Measurements from ENCODE around the gene ZMPSTE24. TPM values are rescaled to one million over a fixed set of nuclear protein-coding genes. Genes with fewer than 3 reads are reported as not detected.

Gene ZMPSTE24
- total RNA-seq, 1 donor from 2014 or later: 18.6 TPM

DNA sequence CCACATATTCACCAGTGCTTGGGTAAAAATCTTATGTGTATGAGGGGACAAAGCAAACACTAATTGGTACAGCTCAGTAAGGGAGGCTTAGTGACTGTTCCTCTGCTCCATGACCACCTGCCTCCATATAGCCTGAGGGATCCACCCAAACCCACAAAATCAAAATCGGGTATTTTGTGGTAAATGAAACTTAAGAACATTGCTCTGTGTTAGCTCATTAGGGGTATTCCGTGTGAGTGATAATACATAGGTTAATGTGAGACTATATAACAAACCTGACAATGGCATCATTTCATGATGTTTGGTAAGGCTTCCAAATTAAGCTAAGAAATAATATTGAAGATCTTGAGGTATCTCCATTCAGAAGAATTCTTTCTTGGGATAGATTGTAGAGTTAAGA is 33.3 kb downstream of the ZMPSTE24 start:
- Mint-ChIP-seq H3K4me3 (no peak overlapping the region), H3K27ac (no peak overlapping the region), H3K9me3 (no peaks in the 10 kb centered on the region), H3K4me1 (peaks cover 9% of the 10 kb centered on the region), H3K36me3 (ENCODE audit: low read depth) (peaks cover 59% of the 10 kb centered on the region), H3K27me3 (no peaks in the 10 kb centered on the region)
- POLR2A ChIA-PET: no interaction called here
- TF ChIP-seq, protein P1, sequence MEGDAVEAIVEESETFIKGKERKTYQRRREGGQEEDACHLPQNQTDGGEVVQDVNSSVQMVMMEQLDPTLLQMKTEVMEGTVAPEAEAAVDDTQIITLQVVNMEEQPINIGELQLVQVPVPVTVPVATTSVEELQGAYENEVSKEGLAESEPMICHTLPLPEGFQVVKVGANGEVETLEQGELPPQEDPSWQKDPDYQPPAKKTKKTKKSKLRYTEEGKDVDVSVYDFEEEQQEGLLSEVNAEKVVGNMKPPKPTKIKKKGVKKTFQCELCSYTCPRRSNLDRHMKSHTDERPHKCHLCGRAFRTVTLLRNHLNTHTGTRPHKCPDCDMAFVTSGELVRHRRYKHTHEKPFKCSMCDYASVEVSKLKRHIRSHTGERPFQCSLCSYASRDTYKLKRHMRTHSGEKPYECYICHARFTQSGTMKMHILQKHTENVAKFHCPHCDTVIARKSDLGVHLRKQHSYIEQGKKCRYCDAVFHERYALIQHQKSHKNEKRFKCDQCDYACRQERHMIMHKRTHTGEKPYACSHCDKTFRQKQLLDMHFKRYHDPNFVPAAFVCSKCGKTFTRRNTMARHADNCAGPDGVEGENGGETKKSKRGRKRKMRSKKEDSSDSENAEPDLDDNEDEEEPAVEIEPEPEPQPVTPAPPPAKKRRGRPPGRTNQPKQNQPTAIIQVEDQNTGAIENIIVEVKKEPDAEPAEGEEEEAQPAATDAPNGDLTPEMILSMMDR (IDR thresholded peaks at IDR 0.05): no peak
- no peak for DNase-seq
- intact Hi-C loops (cut with micrococcal nuclease): no loop called here
- CTCF ChIA-PET: no interaction called here
- no peak for ATAC-seq (ENCODE audit: low read depth)

DNA sequence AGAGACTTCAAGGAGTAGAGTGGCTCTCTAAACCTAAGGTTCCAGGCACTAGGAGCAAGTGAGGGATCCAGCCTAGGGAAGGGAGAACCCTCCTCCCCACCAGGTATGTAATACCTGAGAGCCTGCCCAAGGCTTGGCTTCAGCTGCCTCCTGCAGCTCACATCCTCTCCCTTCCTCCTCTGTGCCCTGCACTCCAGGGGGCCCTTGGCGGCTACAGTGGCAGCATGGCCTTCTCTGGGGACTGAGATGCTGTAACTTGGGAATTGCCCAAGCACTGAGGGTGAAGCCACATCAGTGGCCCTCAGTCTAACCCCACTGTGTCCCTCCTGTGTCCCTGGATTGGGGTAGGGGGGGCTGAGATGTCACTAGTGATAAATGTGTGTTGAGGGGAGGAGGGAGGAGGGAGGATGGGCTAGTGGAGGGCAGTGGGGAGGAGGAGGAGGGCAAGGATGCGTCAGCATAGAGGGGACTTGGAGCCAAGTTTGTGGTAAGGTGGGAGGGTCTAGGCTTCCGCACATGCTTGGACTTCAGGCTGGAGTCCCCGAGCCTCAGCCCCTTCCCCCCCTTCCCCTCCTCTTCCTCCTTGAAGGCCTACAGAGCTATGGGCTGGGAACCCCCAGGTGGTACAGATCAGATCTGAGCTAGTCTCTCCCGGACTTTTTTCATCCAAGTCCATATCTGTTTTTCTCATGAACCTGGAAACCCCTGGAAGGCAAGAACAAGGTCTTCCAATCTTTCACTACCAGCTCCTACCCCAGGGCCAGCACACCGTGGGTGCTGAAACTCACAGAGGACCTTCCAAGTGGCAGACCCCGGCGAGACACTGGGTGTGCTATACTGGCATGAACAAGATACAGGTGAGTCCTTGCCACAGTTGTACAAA is 41.6 kb downstream of the ZMPSTE24 start:
- ATAC-seq (ENCODE audit: low read depth) (no peak), DNase-seq (no peak)
- TF ChIP-seq, protein P1 (IDR thresholded peaks at IDR 0.05): no peak
- CTCF ChIA-PET: interaction anchor here (1.0 kb wide), 1 partner anchor 39 kb away, joined by 3 read pairs; no protein-coding TSS in a partner anchor
- H3K9me3 Mint-ChIP-seq: no peaks in the 10 kb centered on the region
- POLR2A ChIA-PET: no interaction called here
- peaks cover 3% of the 10 kb centered on the region for H3K36me3 Mint-ChIP-seq (ENCODE audit: low read depth)
- intact Hi-C loops (cut with micrococcal nuclease): no loop called here
- H3K27ac Mint-ChIP-seq: no peak overlapping the region
- peaks cover 2% of the 10 kb centered on the region for H3K4me1 Mint-ChIP-seq
- H3K27me3 Mint-ChIP-seq: no peaks in the 10 kb centered on the region
- H3K4me3 Mint-ChIP-seq: no peak overlapping the region

DNA sequence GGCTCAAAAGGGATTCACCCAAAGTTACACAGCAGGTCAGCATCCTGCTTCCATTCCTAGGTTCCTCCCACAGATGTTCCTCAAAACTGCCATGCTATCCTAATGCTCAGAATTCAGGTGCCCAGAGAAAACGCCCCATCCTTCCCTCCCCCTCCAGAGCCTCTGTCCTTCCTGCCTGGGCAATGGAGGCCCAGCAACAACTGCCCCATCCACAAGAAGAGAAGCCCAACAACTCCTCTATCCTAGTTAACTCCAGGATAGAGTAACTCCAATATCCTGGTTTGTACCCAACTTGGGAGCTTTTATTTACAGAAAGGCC is 42.2 kb downstream of the ZMPSTE24 start:
- peaks cover 3% of the 10 kb centered on the region for H3K36me3 Mint-ChIP-seq (ENCODE audit: low read depth)
- CTCF ChIA-PET: interaction anchor here (1.0 kb wide), 1 partner anchor 39 kb away, joined by 3 read pairs; no protein-coding TSS in a partner anchor
- no peaks in the 10 kb centered on the region for H3K4me1 Mint-ChIP-seq
- intact Hi-C loops (cut with micrococcal nuclease): no loop called here
- DNase-seq (no peak), ATAC-seq (ENCODE audit: low read depth) (no peak)
- TF ChIP-seq, protein P1 (IDR thresholded peaks at IDR 0.05): no peak
- no peaks in the 10 kb centered on the region for H3K27me3 Mint-ChIP-seq
- POLR2A ChIA-PET: no interaction called here
- no peaks in the 10 kb centered on the region for H3K9me3 Mint-ChIP-seq
- H3K27ac Mint-ChIP-seq: no peak overlapping the region
- H3K4me3 Mint-ChIP-seq: no peak overlapping the region

DNA sequence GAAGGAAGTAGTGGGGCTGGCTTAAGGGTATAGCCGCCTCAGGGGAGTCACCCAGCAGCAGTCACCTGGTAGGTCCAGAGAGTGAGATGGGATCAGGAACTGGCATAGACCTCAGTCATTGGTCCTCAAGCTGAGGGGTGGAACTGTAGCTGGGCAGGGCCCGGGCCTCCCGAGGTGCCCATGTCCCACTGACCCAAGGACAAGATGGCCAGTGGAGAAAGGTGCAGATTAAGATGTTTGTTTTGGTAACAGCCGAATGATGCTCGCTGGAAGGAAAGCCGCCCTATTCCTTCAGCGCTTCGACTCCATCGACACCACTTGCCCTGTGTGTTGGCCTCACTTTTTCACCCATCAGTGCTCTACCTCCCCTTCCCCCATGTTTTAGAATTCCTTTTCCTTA is 42.6 kb downstream of the ZMPSTE24 start:
- POLR2A ChIA-PET: no interaction called here
- CTCF ChIA-PET: interaction anchor here (1.0 kb wide), 1 partner anchor 38 kb away, joined by 3 read pairs; no protein-coding TSS in a partner anchor
- ATAC-seq (ENCODE audit: low read depth) (no peak), DNase-seq (no peak)
- H3K27me3 Mint-ChIP-seq: no peaks in the 10 kb centered on the region
- no peaks in the 10 kb centered on the region for H3K9me3 Mint-ChIP-seq
- no peaks in the 10 kb centered on the region for H3K4me1 Mint-ChIP-seq
- intact Hi-C loops (cut with micrococcal nuclease): no loop called here
- H3K36me3 Mint-ChIP-seq (ENCODE audit: low read depth): peaks cover 3% of the 10 kb centered on the region
- TF ChIP-seq, protein P1 (IDR thresholded peaks at IDR 0.05): no peak
- no peak overlapping the region for H3K27ac Mint-ChIP-seq
- no peak overlapping the region for H3K4me3 Mint-ChIP-seq

DNA sequence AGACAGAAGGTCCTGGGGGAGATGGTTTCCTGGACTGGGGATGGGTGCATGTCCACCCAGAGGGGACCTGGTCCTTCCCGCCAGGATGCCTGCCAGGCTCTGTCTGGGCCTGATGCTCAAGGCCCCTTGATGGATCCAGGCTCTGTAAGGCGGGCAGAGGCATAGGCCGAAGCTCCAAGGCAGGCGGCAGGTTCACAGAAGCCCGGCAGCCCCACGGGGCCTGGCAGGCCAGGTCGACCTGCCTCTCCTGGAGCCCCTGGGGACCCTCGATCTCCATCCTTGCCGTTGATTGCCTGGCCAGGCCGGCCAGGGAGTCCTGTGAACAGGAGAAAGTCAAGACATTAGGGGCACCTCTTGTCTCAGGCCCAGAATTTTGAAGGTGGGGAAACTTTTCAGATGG is 43.0 kb downstream of the ZMPSTE24 start:
- no peaks in the 10 kb centered on the region for H3K4me1 Mint-ChIP-seq
- TF ChIP-seq, protein P1 (IDR thresholded peaks at IDR 0.05): no peak
- H3K9me3 Mint-ChIP-seq: no peaks in the 10 kb centered on the region
- H3K27ac Mint-ChIP-seq: no peak overlapping the region
- no peaks in the 10 kb centered on the region for H3K27me3 Mint-ChIP-seq
- ChIA-PET CTCF (interaction anchor here (1.0 kb wide), 1 partner anchor 38 kb away, joined by 3 read pairs; no protein-coding TSS in a partner anchor), POLR2A (no interaction called here)
- DNase-seq: no peak
- intact Hi-C loops (cut with micrococcal nuclease): no loop called here
- peaks cover 3% of the 10 kb centered on the region for H3K36me3 Mint-ChIP-seq (ENCODE audit: low read depth)
- no peak overlapping the region for H3K4me3 Mint-ChIP-seq
- ATAC-seq (ENCODE audit: low read depth): no peak
